Endodermal cell (in vitro differentiated cells): ENCODE data around the gene NISCH. TPM values are rescaled to one million over a fixed set of nuclear protein-coding genes. Genes with fewer than 3 reads are reported as not detected.
A peak's percentile ranks its signal among the peaks of the same experiment; 100 is the strongest.

ENCODE experiments used
- DNase-seq: peaks from one replicate; pipeline ENCODE4 v3.0.0-alpha.2; 2017
- H3K27ac ChIP-seq: 2 replicates; pipeline ENCODE4 v1.5.1; 2013; ENCODE audit warnings: mild to moderate bottlenecking, low read depth, low read length, moderate library complexity
- H3K27me3 ChIP-seq: 2 replicates; pipeline ENCODE4 v1.6.1; 2013; ENCODE audit warnings: mild to moderate bottlenecking, low read length, moderate library complexity; ENCODE audit not compliant: insufficient read depth, control insufficient read depth, poor library complexity, severe bottlenecking
- H3K36me3 ChIP-seq: 2 replicates; pipeline ENCODE4 v1.7.0; 2013; ENCODE audit warnings: mild to moderate bottlenecking, low read length, moderate library complexity; ENCODE audit not compliant: control insufficient read depth, insufficient read depth
- H3K4me1 ChIP-seq: one replicate; pipeline ENCODE4 v1.7.0; 2013; ENCODE audit warnings: low read length; ENCODE audit not compliant: control insufficient read depth, insufficient read depth
- H3K4me3 ChIP-seq: 2 replicates; pipeline ENCODE4 v1.5.1; 2013; ENCODE audit warnings: mild to moderate bottlenecking, low read length, moderate library complexity
- H3K9ac ChIP-seq: 2 replicates; pipeline ENCODE4 v1.6.1; 2013; ENCODE audit warnings: mild to moderate bottlenecking, low read length, moderate library complexity; ENCODE audit not compliant: poor library complexity, severe bottlenecking; ENCODE audit errors: extremely low read depth
- H3K9me3 ChIP-seq: 2 replicates; pipeline ENCODE4 v1.6.1; 2013; ENCODE audit warnings: mild to moderate bottlenecking, low read length, moderate library complexity; ENCODE audit not compliant: control insufficient read depth
- H3K27ac Mint-ChIP-seq: 2 replicates; pipeline ENCODE4 v1.8.0; 2020; ENCODE audit warnings: mixed read lengths
- H3K27me3 Mint-ChIP-seq: 2 replicates; pipeline ENCODE4 v1.8.0; 2021; ENCODE audit warnings: mild to moderate bottlenecking, mixed read lengths; ENCODE audit not compliant: insufficient read depth
- H3K36me3 Mint-ChIP-seq: 2 replicates; pipeline ENCODE4 v1.8.0; 2020; ENCODE audit warnings: low read depth, mixed read lengths
- H3K4me1 Mint-ChIP-seq: 2 replicates; pipeline ENCODE4 v1.8.0; 2020; ENCODE audit warnings: mixed read lengths
- H3K4me3 Mint-ChIP-seq: 2 replicates; pipeline ENCODE4 v1.8.0; 2020; ENCODE audit warnings: mild to moderate bottlenecking, moderate library complexity, mixed read lengths
- H3K9me3 Mint-ChIP-seq: 2 replicates; pipeline ENCODE4 v1.8.0; 2020; ENCODE audit warnings: mild to moderate bottlenecking, mixed read lengths
- CTCF ChIP-seq: fragments of 200-600 bp; sonication (generic); conservative IDR thresholded peaks from 2 replicates; pipeline ENCODE4 v1.5.0; 2021; ENCODE audit warnings: antibody characterized with exemption, mild to moderate bottlenecking
- WGBS, 2 experiments: methylation state at CpG; one replicate each; pipeline versions ENCODE4 v1.1.5 to v1.1.7; 2013; ENCODE audit warnings: missing lambda C conversion rate in 2 of 2, mixed read lengths in 1 of 2; ENCODE audit not compliant: insufficient coverage in 1 of 2, insufficient read length in 1 of 2; 5-methylcytosine and 5-hydroxymethylcytosine counted together
- total RNA-seq, 2 donors: library from RNA; stranded (reverse); fragmentation: NEBNext Ultra II Directional in 1 of 2; extraction: Animal tissue kit (Norgen Biotek cat#: 25700) in 1 of 2; gene quantifications; 2 replicates in 1 of 2; 3 replicates in 1 of 2; pipeline ENCODE4 v1.2.1, GENCODE V29; 2021

Gene NISCH
- total RNA-seq, 2 donors from 2014 or later: 151 to 156 TPM

DNA sequence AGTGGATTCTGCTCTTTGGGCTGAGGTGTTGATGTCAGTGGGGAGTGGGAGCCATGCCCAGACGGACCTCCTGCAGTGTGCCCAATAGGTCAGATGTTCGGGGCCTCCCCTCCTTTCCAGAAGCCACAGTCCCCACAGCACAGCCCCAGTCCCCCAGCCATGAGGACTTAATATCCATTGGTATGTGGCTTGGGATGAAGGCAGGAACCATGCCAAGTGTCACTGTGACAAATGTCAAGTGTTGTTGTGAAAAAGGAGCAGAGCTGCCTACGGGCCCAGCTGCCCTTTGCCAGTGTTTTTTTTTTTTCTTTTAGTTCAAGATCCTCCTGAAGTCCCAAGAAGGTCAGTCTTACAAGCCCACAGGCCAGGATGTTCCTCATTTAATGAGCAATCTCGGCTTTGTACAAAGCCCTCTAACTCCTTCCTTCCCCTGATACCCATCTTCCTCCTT lies 22.7 kb upstream of the NISCH start:
- peaks cover 29% of the 10 kb centered on the region for H3K4me1 Mint-ChIP-seq
- no peaks in the 10 kb centered on the region for H3K27me3 Mint-ChIP-seq
- H3K4me3 Mint-ChIP-seq: no peak overlapping the region
- Histone ChIP-seq H3K27me3 (no peaks in the 10 kb centered on the region), H3K9me3 (no peaks in the 10 kb centered on the region), H3K9ac (no peak overlapping the region), H3K27ac (no peak overlapping the region), H3K4me1 (peaks cover 12% of the 10 kb centered on the region), H3K4me3 (no peak overlapping the region), H3K36me3 (no peaks in the 10 kb centered on the region)
- no peak overlapping the region for H3K27ac Mint-ChIP-seq
- WGBS, 2 experiments: 94% methylated on average over 2 to 4 of the region's 4 CpGs
- H3K9me3 Mint-ChIP-seq: no peaks in the 10 kb centered on the region
- no peaks in the 10 kb centered on the region for H3K36me3 Mint-ChIP-seq
- TF ChIP-seq CTCF: no peak
- DNase-seq: peak; percentile 36

DNA sequence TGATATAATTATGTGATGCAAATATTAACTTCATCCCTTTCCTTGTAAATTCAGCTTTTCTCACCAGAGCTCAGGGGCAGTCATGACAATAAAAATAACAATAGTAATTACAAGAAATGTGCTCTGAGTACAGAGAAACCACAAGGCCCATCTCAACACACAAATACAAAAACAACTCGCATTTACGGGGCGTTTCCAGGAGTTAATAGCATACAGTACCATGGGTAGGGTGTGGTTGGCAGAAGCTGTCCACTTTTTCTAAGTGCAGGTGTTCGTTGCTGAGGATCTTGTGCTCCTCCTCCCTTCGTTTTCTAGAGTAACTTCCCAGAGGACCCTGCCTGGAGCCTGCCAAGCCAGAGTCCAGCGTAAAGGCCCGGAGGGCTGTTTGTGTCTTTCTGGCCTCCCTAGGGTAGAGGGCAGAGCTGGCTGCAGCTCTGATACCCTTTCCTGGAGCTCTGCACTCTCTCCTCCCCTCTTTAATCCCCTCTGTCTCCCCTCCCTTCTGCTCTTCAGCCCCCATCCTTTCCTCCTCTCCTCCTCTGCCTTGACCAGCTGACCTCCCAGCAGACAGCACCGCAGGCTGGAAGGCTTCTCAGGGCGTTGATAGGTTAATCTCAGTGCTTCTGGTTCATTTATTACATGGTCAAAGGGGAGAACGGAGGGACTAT lies 21.9 kb upstream of the NISCH start:
- Histone ChIP-seq H3K27me3 (no peaks in the 10 kb centered on the region), H3K4me1 (peaks cover 12% of the 10 kb centered on the region), H3K9ac (no peak overlapping the region), H3K27ac (no peak overlapping the region), H3K9me3 (no peaks in the 10 kb centered on the region), H3K36me3 (no peaks in the 10 kb centered on the region), H3K4me3 (no peak overlapping the region)
- WGBS, 2 experiments: 89 to 92% methylated on average over 8 to 10 of the region's 10 CpGs
- H3K4me3 Mint-ChIP-seq: no peak overlapping the region
- no peak for TF ChIP-seq CTCF
- no peak overlapping the region for H3K27ac Mint-ChIP-seq
- H3K4me1 Mint-ChIP-seq: peaks cover 29% of the 10 kb centered on the region
- H3K36me3 Mint-ChIP-seq: no peaks in the 10 kb centered on the region
- no peaks in the 10 kb centered on the region for H3K9me3 Mint-ChIP-seq
- DNase-seq: peak; percentile 39
- no peaks in the 10 kb centered on the region for H3K27me3 Mint-ChIP-seq

DNA sequence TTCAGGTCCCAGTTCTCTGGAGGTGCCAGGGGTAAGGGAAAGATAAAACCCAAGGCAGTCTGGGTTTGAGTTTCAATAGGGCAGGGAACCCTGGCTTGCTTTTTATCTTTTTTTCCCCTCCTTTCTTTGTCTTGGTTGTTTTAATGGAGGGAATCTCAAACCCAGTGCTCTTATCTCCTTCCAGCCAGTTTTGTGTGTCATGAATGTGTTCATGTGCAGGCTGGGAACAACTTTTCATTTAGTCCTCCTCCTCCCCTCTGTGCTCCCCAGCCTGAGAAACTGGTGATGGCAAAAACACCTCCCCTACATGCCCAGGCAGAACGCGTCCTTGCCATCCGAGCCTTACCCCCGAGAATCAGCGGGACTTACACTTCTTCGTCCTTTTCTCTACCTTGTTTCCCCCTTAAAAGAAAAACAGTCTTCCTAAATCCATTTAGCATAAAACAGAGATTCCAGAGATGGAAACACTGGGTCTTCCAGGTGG lies 21.4 kb upstream of the NISCH start:
- no peak for TF ChIP-seq CTCF
- Mint-ChIP-seq H3K27ac (no peak overlapping the region), H3K27me3 (no peaks in the 10 kb centered on the region), H3K9me3 (no peaks in the 10 kb centered on the region), H3K36me3 (no peaks in the 10 kb centered on the region), H3K4me1 (peaks cover 26% of the 10 kb centered on the region), H3K4me3 (no peak overlapping the region)
- WGBS, 2 experiments: 92 to 93% methylated on average over 6 of the region's 6 CpGs
- no peak for DNase-seq
- Histone ChIP-seq H3K9me3 (no peaks in the 10 kb centered on the region), H3K36me3 (no peaks in the 10 kb centered on the region), H3K4me3 (no peak overlapping the region), H3K27me3 (no peaks in the 10 kb centered on the region), H3K27ac (no peak overlapping the region), H3K4me1 (peaks cover 9% of the 10 kb centered on the region), H3K9ac (no peak overlapping the region)
